Kidney capillary endothelial cell (primary cell): Measurements from ENCODE around the gene BAIAP2L2.
"Not testable (repeated sequence)": the region's sequence is repeated elsewhere in the genome, so short reads cannot be mapped to it uniquely, and the experiment has no call there.

ENCODE experiments used
- DNase-seq: peaks from one replicate; pipeline ENCODE4 v3.0.0-alpha.2; 2018; ENCODE audit warnings: low spot score

Gene BAIAP2L2

GRCh38 chr22:38037367-38038150 is 72.9 kb downstream of the BAIAP2L2 start:
- not testable (repeated sequence) for DNase-seq

- no peak for DNase-seq
Measured at GRCh38 chr22:38036392-38037062, 74.0 kb downstream of the BAIAP2L2 start.

- no peak for DNase-seq
Measured at GRCh38 chr22:38035530-38035885, 75.0 kb downstream of the BAIAP2L2 start.
